GM21825 (cell line): ENCODE data around the gene PEX5L.
"Not testable (repeated sequence)": the region's sequence is repeated elsewhere in the genome, so short reads cannot be mapped to it uniquely, and the experiment has no call there.

Source experiments
- ATAC-seq: cut with Tn5 transposase; IDR thresholded peaks from one replicate; pipeline ENCODE4 v1.9.1; 2021; ENCODE audit warnings: mild to moderate bottlenecking, moderate library complexity; ENCODE audit not compliant: unreplicated experiment

PEX5L gene

DNA sequence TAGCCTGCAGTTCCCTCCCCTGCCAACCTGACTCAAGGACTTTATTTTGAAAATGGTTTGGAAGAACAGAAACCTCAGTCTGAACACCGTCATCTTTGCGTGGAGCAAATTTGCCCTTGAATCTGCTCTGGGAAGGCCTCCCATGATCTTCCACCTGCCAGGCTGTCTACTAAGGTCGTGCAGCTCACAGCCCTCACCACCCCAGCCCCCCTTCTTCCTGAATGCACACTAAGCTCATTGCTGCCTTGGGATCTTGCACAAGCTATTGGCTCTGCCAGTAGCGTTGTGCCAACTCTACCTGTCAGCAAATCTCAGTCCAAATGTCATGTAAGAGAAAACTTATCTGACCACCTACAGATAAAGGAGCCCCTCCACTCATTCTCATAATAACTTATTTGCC lies 242.4 kb downstream of the PEX5L start:
- no peak for ATAC-seq

DNA sequence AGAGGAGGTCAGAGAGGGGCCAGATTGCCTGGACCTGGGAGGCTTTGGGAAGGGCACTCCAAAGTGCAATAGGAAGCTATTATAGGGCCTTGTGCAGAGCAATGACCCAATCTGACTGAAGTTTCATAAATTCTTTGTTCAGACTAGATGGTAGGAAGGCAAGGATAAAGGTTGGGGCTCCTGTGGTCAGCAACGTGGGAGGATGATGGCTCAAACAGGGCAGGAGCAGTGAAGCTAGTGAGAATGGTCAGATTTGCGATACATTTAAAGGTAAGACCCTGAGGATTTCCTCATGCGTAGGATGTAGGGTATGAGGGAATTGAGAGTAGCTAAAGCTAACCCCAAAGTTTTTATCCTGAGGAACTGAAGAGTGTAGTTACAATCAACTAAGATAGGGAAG lies 244.9 kb downstream of the PEX5L start:
- ATAC-seq, result no peak

DNA sequence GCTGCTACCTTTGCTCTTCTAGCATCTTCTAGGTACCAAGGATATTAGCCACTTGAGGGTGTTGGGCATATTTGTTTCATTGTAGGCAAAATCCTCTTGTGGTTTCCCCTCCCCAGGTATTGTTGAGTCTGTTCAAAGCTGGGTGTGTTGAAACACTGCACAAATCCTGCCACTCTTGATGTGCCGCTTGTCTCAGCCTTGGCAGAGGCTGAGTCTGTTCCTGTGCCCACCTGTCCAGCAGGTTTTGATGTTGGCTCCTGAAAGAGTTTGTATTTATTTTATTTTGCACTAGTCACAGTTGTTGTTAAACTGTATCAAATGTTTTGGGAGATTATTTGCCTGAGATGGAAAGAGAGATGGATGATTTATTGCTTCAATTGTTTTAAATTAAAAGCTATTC lies 247.7 kb downstream of the PEX5L start:
- ATAC-seq, result no peak

GRCh38 chr3:179782841-179783240 lies 253.9 kb downstream of the PEX5L start:
- not testable (repeated sequence) for ATAC-seq

DNA sequence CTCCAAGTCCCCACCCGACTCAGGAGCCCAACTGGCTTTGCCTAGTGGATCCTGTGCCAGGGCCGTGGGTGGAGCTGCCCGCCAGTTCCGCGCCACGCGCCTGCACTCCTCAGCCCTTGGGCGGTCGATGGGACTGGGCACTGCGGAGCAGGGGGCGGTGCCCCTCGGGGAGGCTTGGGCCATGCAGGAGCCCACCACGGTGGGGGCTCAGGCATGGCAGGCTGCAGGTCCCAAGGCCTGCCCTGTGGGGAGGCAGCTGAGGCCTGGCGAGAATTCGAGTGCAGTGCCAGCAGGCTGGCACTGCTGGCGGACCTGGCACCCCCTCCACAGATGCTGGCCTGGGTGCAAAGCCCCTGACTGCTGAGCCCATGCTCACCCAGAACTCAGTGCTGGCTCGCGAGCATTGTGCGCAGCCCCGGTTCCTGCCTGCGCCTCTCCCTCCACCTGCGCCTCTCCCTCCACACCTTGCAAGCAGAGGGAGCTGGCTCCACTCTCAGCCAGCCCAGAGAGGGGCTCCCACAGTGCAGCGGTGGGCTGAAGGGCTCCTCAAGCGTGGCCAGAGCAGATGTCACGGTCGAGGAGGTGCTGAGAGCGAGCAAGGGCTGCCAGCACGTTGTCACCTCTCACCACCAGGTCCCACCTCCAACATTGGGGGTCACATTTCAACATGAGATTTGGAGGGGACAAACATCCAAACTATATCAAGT lies 261.2 kb downstream of the PEX5L start:
- no peak for ATAC-seq

GRCh38 chr3:179772297-179772696 lies 264.4 kb downstream of the PEX5L start:
- no peak for ATAC-seq

DNA sequence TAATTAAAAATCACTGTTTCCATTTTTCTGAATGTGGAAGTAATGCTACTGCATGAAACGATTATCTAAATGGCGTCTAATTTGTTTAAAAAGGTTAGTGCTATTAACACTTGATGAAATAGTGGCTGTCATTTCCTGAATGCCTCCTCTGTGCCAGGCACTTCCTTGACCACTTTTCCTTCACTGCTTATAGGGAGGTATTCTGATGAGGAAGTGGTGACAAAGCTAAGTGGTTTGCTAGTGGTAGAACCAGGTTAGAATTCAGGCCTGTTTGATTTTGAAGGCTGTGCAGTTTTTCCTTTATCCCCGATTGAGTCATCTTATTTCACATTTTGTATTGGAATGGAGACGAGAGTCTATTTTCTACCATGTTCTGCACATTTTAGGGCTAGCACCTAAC lies 264.9 kb downstream of the PEX5L start:
- no peak for ATAC-seq

- ATAC-seq, result no peak
Observed at GRCh38 chr3:179769411-179770247, 267.1 kb downstream of the PEX5L start.

- ATAC-seq, result no peak
Observed at GRCh38 chr3:179768080-179768479, 268.7 kb downstream of the PEX5L start.

DNA sequence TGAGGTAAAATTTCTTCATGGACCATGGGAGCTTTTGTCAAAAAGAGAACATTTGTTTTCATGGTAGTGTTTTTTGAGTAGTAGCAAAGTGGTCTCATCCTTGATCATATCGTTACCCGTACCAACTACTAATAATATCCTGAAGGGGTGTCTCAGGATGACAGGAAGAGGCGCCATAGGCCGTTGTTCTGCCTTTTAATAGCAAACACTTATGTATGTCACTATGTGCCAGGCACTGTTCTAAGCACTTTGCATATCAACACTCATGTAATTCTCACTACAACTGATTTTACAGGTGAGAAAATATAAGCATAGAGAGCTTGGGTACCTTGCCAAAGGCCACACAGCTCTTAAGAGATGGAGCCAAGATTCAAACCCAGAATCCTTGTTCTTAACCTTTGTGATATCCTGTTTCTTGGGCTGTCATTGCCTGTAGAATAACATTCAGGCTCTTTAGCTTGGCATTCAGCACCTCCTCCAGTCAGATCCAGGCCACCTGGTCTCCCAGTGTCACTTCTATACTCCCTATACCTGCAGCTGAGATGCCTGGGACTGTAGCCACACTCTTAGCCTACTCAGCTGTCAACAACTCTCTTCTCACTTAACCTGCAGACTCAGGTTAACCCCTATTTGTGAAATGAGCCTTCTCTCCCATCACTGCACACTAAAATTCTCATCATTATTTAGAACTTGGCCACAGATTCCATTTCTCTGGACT lies 270.2 kb downstream of the PEX5L start:
- ATAC-seq, result no peak

DNA sequence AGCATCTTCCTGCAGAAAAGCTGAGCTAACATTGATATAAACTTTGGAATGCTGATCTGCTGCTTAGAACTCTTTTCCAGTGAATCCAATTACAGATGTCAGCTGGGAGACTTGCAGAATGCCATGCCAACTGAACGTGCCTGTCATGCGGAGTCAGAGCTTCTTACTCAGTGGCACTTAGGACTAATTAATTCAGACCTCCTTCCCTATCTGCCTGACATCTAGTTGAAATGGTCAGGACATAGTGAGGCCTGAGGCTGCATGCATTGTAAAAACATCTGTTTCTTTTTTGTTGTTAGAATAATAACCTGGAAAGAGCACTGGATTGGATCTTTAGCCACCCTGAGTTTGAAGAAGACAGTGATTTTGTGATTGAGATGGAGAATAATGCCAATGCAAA lies 271.3 kb downstream of the PEX5L start:
- no peak for ATAC-seq

GRCh38 chr3:179760944-179761343 lies 275.8 kb downstream of the PEX5L start:
- ATAC-seq, result no peak

DNA sequence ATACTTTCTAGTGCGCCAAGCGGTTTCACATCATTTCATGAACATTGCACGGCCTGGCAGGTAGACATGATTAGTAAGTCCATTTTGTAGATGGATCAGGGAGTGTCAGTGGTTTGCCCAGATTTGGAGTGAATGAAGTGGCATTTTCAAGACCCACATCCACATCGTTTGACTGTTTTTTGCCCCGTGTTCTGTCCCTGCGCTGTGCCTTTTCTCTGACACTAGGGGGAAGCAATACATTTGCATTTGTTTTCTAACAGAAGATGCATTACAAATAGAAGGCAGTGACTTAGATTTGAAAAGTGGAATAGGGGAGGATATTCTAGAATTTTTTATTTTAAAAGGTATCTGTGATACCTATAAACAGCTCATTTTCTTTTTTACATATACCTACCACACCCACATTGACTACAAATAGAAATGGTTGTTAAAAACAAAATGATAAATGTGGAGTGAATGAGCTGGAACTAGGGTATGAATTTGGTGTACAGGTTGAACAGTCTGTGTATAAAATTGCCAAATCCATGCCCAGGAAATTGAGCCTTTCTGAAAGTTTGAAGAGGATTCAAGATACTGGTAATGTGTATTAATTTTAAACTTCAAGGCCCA lies 285.9 kb downstream of the PEX5L start:
- no peak for ATAC-seq

DNA sequence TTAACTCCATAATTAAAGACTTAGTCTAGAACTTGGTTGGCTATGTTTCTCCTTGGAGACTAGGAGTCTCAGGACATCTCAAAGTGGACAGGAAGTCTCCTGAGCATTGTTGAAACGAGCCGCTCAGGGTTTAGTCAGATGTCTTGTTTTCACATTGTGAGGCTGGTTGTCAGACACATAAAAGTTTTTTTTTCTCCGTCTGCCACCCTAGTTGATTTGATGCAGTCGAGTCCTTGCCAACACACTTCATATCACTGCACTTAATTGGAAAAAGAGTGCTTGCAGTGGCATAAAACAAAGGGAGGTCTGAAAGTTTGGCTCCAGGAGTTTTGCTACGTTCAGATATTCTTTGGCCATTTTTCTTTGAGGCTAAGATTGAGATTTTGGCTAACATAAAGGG lies 291.0 kb downstream of the PEX5L start:
- no peak for ATAC-seq

GRCh38 chr3:179745079-179745478 lies 291.7 kb downstream of the PEX5L start:
- no peak for ATAC-seq
